ENCODE data around the gene TMBIM4.

Gene TMBIM4

GRCh38 chr12:66109056-66109455, 60.7 kb downstream of the TMBIM4 start:
- Histone ChIP-seq H3K27ac (ENCODE audit: low read length) (no peak overlapping the region), H3K4me2 (ENCODE audit: low read length) (no peak overlapping the region), H2AFZ (ENCODE audit: low read depth, low read length) (no peak overlapping the region)

GRCh38 chr12:66108386-66108785, 61.4 kb downstream of the TMBIM4 start:
- no peak overlapping the region for H3K4me3 ChIP-seq (ENCODE audit: low read length)

More at GRCh38 chr12:66109056-66109455, 60.7 kb downstream of the TMBIM4 start:
- Histone ChIP-seq H4K20me1 (ENCODE audit: insufficient read depth, low read length) (no peaks in the 10 kb centered on the region), H3K9ac (ENCODE audit: low read length) (no peak overlapping the region), H3K36me3 (replicated peaks; ENCODE audit: low read depth, low read length) (no peaks in the 10 kb centered on the region), H3K4me3 (ENCODE audit: low read length) (no peak overlapping the region), H3K79me2 (ENCODE audit: low read length) (no peaks in the 10 kb centered on the region), H3K4me1 (ENCODE audit: low read length) (peaks cover 4% of the 10 kb centered on the region), H3K9me3 (ENCODE audit: insufficient read depth, low read length) (no peaks in the 10 kb centered on the region), H3K27me3 (ENCODE audit: low read depth, low read length) (peaks cover 7% of the 10 kb centered on the region; the same call in 1 of the 2 replicates)
- TF ChIP-seq EZH2phosphoT487 (IDR thresholded peaks at IDR 0.05; ENCODE audit: low read depth) (no peak), CTCF (IDR thresholded peaks at IDR 0.05; ENCODE audit: low read depth, low read length) (no peak)

GRCh38 chr12:66107451-66107915, 62.3 kb downstream of the TMBIM4 start:
- Histone ChIP-seq H3K9me3 (ENCODE audit: insufficient read depth, low read length) (no peaks in the 10 kb centered on the region), H3K27ac (ENCODE audit: low read length) (no peak overlapping the region), H3K36me3 (replicated peaks; ENCODE audit: low read depth, low read length) (no peaks in the 10 kb centered on the region), H3K4me3 (ENCODE audit: low read length) (peak overlapping the region; percentile 44), H3K9ac (ENCODE audit: low read length) (peak overlapping the region; percentile 19; the same call in 1 of the 2 replicates), H3K4me2 (ENCODE audit: low read length) (peak overlapping the region; percentile 72), H3K79me2 (ENCODE audit: low read length) (no peaks in the 10 kb centered on the region), H2AFZ (ENCODE audit: low read depth, low read length) (peak overlapping the region; percentile 90), H3K27me3 (ENCODE audit: low read depth, low read length) (peaks cover 9% of the 10 kb centered on the region), H4K20me1 (ENCODE audit: insufficient read depth, low read length) (no peaks in the 10 kb centered on the region), H3K4me1 (ENCODE audit: low read length) (peaks cover 4% of the 10 kb centered on the region)
- TF ChIP-seq EZH2phosphoT487 (IDR thresholded peaks at IDR 0.05; ENCODE audit: low read depth) = no peak
- TF ChIP-seq CTCF (IDR thresholded peaks at IDR 0.05; ENCODE audit: low read depth, low read length) = peak; percentile 73

More at GRCh38 chr12:66108386-66108785, 61.4 kb downstream of the TMBIM4 start:
- H2AFZ ChIP-seq (ENCODE audit: low read depth, low read length) = no peak overlapping the region
- TF ChIP-seq EZH2phosphoT487 (IDR thresholded peaks at IDR 0.05; ENCODE audit: low read depth) (no peak), CTCF (IDR thresholded peaks at IDR 0.05; ENCODE audit: low read depth, low read length) (no peak)
- no peak overlapping the region for H3K27ac ChIP-seq (ENCODE audit: low read length)
- no peak overlapping the region for H3K4me2 ChIP-seq (ENCODE audit: low read length)
- no peaks in the 10 kb centered on the region for H3K9me3 ChIP-seq (ENCODE audit: insufficient read depth, low read length)
- H3K79me2 ChIP-seq (ENCODE audit: low read length) = no peaks in the 10 kb centered on the region
- H3K27me3 ChIP-seq (ENCODE audit: low read depth, low read length) = peaks cover 7% of the 10 kb centered on the region; the same call in 1 of the 2 replicates
- peaks cover 4% of the 10 kb centered on the region for H3K4me1 ChIP-seq (ENCODE audit: low read length)
- no peak overlapping the region for H3K9ac ChIP-seq (ENCODE audit: low read length)
- H3K36me3 ChIP-seq (replicated peaks; ENCODE audit: low read depth, low read length) = no peaks in the 10 kb centered on the region
- no peaks in the 10 kb centered on the region for H4K20me1 ChIP-seq (ENCODE audit: insufficient read depth, low read length)

- Histone ChIP-seq H3K27ac (ENCODE audit: low read length) (no peak overlapping the region), H3K4me1 (ENCODE audit: low read length) (peaks cover 4% of the 10 kb centered on the region), H3K79me2 (ENCODE audit: low read length) (no peaks in the 10 kb centered on the region), H3K4me2 (ENCODE audit: low read length) (no peak overlapping the region), H3K27me3 (ENCODE audit: low read depth, low read length) (peaks cover 13% of the 10 kb centered on the region), H3K9ac (ENCODE audit: low read length) (no peak overlapping the region), H3K4me3 (ENCODE audit: low read length) (no peak overlapping the region), H3K9me3 (ENCODE audit: insufficient read depth, low read length) (no peaks in the 10 kb centered on the region), H2AFZ (ENCODE audit: low read depth, low read length) (no peak overlapping the region), H3K36me3 (replicated peaks; ENCODE audit: low read depth, low read length) (no peaks in the 10 kb centered on the region), H4K20me1 (ENCODE audit: insufficient read depth, low read length) (no peaks in the 10 kb centered on the region)
- TF ChIP-seq EZH2phosphoT487 (IDR thresholded peaks at IDR 0.05; ENCODE audit: low read depth) (no peak), CTCF (IDR thresholded peaks at IDR 0.05; ENCODE audit: low read depth, low read length) (peak; percentile 34)
These were observed 66.5 kb downstream of the TMBIM4 start for GRCh38 chr12:66103016-66103913.
